ENCODE results near the gene CELF2.
A peak's percentile ranks its signal among the peaks of the same experiment; 100 is the strongest.

CELF2 gene

DNA sequence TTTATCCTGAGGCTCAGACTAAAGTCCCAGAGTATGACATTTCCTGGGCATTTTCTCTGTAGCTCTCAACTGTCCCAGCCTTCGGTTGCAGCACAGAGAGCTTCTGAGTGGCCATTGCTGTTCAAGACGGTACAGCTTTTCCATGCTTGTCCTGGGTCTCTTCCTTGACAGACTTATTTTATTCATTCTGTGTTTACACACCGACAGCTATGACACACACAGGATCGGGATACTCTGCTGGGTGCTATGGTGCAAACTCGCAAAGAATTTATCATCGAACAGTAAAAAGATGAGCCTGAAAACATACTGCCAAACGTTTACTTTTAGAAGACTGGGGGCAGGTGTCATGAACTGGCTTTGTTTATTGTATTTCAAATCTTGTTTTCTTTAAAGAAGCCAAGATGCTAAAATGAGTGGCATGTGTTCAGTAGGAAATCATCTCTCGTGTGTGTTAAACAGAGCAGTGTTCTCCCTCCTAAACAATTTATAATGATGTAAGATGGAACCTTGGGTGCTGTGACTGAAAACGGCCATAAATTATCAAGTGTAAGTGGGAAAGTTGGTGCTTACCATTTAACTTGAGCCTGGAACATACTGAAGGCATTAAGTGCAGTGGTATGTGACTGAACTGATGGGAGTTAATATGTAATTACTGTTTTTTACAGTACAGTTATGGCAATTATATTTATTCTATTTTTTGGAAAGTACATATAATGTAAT, 120.8 kb downstream of the CELF2 start:
- no peak for DNase-seq

GRCh38 chr10:11140963-11141362, 123.3 kb downstream of the CELF2 start:
- DNase-seq: no peak

DNA sequence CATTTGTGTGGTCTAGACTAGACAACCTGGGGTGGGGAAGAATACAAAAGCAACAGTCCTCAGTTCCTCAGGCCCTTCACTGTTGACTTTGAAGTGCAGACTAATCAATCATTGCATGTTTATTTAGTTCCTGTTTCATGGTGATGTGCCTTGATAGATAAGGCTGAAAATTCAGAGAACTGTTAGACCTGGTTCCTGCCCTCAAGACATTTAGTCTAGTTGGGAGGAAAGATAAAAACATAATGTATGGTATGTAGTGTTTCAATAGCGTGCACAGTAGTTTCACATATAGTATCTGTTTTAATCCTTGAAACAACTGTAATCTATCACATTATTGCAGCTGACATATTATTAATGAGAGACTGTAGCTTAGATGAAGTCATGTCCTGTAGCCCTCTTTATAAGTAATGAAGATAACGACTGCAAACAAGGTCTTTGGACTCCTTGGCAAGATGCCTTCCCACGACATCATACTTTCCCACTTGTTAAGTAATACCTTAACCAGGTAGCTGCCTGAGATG, 124.0 kb downstream of the CELF2 start:
- DNase-seq: no peak

- no peak for DNase-seq
Measured at GRCh38 chr10:11142777-11143176, 125.1 kb downstream of the CELF2 start.

DNA sequence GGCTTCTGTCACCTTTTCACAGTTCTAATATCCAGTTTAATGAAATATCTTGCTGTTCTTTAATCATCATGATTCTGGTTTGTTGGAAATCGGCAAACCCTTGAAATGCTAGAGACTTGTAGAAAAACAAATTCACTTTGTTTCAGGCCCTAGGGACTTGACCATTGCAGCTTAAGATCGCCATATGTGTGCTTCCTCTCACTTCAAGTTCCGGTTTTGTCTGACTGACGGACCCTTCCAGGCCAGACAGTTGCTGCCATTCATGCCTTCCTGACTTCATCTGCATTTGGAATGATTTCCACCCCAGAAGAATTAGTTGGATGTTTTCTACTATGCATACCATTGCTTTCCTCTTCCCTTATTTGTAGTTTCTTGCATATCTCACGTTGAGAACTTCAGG, 125.6 kb downstream of the CELF2 start:
- DNase-seq: no peak

DNA sequence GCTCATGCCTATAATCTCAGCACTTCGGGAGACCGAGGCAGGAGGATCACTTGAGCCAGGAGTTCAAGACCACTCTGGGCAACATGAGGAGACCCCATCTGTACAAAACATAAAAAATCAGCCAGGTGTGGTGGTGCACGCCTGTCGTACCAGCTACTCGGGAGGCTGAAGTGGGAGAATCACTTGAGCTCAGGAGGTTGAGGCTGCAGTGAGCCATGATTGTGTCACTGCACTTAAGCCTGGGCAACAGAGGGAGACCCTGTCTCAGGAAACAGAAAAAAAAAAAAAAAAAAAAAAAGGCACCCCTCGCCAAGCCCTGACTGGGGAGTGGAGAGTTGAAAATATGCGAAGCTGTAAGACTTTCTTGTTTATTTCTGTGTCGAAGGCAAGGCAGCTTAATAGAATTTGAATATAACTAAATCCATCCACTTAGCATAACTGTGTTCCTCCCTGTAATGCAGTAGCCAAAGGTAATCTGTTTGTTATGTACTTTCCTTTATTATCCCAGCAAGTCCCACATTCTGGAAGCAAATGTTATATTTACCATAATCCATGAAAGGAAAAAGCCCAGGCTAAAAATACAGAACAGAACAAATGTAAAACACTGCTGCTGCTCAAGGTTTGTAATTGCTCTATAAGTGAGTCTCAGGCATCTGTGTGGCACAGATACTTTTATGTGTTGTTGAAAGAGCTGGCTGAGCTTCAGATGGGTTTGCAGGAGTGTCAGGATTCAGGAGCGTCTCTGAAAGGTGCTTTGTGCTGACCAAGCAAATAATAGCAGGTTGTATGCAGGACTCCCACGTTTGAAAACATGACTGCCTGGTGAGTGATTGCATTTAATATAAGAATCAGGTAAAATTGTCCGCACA, 127.2 kb downstream of the CELF2 start:
- DNase-seq: no peak

DNA sequence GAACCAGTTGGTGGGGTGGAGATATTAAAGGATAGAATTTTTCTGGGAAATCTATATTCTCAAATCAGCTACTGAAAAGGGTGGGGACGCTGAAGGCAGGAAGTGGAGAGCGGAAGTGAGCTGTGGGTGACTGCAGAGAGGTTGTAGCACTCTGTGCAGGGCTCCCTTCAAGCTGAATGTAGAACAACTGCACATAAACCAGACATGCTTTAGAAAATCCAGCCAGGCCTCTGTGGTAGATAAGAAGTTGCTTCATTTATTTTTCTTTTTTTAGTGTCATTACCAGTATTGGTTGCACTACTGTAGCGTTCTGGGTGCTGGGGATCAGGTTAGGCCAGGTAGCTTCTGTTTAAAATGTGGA, 127.8 kb downstream of the CELF2 start:
- peak; percentile 67 for DNase-seq

DNA sequence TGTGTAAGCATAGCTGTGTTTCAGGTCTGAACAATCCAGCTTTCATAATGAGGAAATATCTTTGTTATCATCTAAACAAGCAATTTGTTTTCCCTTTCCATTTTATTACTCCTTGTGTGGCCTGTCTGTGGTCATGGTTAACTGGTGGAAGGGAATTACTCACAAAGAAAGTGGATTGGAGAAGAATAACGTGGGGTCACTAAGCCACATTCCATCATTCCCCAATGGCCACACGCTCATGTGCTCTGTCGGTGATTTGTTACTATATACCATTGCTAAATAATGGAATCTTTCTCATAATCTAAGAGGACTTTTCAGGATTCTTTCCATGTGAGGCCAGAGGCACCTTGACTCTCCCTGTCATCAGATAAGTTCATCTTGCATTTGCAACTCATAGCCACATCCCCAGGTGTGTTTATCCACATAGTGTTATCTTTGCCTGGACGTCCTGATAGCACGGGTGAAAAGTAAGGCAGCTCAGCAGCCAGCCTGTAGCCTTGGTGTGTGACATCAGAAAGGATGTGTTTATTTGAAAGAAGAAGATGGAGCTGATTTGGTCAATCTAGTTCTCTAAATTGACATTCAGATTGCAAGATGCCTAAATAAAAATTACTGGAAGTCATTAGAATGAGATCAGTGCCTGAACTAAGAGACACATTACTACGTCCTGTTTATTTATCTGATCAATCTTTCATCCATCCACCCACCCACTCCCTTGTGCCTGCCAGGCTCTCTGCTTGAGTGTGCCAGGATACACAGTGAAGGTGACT, 128.9 kb downstream of the CELF2 start:
- no peak for DNase-seq

GRCh38 chr10:11147722-11148121, 130.1 kb downstream of the CELF2 start:
- no peak for DNase-seq

DNA sequence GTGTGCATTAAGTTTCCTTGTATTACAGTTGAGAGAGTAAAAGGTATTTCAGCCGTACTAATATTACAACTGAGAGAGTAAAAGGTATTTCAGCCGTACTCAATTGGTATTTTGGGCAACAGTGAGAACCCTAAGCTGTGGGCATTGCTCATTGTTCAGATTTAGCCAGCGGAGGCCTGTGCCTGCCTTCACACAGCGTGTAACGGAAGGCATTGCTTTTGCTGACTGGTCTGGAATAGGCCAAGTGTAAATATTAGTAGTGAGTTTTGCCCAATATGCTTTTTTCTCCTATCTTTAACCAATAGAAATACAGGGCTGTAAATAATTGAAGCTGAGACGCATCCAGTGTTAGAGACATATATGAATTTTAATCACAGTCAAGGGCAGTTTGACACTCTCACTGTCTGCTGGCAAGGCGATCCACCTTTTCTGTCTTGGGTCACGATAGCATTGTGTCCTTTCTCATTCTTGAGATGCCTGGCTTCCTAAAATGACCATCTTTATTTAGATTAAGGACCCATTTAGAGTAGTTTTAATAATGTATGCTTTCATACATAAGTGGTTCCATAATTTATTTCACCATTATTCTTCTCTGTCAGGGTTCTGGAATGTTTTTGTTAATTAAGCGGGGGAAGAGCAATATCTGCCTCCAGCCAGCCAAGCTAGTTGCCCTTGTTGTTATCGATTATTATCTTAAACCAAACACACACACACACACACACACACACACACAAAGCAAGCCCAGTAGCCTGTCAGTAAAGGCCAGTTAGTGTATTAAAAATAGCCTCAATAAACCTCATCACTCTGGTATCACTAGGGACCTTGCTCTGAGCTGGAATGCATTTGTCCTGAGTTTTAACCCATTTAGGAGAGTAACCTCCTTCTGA, 130.7 kb downstream of the CELF2 start:
- no peak for DNase-seq

DNA sequence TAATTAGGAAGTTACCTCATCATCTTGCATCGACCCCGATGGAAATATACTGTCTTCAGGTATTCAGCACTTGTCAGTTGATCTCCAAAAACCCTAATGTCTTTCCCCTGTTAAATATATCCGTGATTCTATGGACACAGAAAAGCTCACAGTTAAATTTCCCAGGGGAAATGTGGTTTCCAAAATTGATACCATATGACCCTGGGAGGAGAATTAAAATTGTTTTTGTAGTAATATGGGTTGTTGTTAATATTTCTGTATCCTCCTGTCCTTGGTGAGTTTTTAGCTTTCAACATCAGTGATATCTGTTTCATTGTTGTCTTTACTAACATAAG, 132.1 kb downstream of the CELF2 start:
- DNase-seq: no peak

GRCh38 chr10:11150231-11150731, 132.6 kb downstream of the CELF2 start:
- DNase-seq: no peak

GRCh38 chr10:11150879-11151415, 133.3 kb downstream of the CELF2 start:
- DNase-seq: no peak

DNA sequence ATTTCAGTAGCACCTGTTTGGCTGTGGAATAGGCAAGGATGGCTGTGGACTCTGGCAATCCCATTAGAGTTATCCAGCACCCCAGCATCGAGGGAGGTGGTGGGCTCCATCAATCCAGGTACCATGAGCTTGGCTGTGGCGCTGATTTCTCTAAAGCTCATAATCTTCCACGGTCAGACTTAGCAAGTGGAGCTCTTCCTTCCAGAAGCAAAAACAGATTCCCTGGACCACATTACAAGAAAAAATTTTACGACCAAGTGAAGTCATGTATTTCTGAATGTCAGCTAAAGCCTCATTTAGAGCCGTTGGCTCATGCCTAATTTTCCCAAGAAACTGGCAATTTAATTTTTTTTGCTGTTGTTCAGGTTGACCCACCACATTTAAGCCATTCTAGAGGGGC, 135.1 kb downstream of the CELF2 start:
- DNase-seq: no peak

DNA sequence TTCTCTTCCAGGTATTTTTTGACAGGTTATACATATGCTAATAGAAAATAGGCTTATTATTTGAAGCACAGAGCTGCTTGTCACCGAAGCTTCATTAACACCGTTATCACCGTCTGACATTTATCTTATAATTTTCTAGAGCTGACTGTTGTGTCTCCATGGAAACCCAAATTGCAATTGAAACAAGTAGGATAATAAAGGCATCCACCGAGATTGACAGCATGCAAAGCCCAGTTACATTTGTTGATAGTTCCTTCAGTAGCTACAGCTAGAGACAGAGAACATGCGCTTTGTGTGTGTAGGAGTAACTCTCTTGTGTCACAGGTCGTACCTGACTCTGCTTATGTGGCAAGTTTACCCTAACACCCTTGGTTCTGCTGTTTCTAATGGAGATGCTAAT, 135.6 kb downstream of the CELF2 start:
- DNase-seq: no peak

- DNase-seq: no peak
Measured at GRCh38 chr10:11153766-11154165, 136.1 kb downstream of the CELF2 start.

GRCh38 chr10:11154333-11154732, 136.7 kb downstream of the CELF2 start:
- no peak for DNase-seq

DNA sequence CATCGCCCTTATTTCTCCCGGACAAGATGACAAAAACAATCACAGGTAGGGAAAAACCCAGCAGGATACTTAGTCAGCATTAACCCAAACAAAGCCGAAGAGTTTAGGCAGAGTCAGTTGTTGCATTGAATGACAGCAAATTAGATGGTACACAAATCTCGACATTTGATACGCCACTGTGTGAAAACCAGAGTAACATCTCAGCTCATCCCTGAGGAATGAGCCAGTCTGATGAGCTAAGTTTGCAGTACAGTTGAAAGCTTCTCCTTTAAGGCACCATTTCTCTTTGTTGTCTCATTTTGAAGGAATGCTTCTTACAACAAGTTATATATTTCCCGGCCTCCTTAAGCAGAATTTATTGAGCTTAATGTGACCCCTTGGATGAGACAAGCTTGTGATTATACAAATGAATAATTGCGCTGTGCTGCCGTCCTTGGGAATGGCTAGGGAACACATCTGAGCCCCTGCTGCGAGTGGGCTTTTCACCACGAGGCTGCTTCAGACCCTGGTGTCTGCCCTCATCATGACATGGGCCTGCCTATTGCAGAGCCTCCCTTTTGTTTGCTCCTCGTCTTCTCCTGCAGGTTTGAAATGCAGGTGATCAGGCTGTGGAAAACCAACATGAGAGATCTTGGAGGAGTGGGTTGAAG, 137.3 kb downstream of the CELF2 start:
- no peak for DNase-seq

- no peak for DNase-seq
Measured at GRCh38 chr10:11156480-11156879, 138.8 kb downstream of the CELF2 start.

- DNase-seq: no peak
Measured at GRCh38 chr10:11157292-11158076, 139.8 kb downstream of the CELF2 start.

DNA sequence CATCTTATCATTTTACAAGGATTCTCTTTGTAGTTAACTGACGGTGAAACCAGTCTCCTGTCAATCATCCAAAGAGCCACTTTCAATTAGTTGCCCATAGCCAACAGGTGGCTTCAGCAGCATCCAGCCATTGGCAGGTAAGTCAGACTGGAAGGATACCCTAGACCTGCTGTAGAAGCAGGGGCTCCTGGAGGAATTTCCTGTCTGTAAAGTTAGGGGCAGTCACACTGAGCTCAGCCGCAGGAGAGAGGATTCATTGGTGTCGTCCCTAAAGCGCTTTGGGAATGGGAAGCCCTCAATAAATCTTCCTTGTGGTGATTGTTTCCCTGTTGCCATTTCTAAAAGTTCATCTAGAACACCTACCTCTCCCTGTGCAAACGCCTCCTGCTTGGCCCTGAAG, 140.4 kb downstream of the CELF2 start:
- DNase-seq: no peak

All from stimulated activated CD4-positive, alpha-beta T cell treated with anti-CD3 and anti-CD28 coated beads, Interleukin-15, amount 100 ng/mL, for 24 hours (primary cell).